ENCODE data around the gene CALN1. TPM values are rescaled to one million over a fixed set of nuclear protein-coding genes. Genes with fewer than 3 reads are reported as not detected.

Gene CALN1
- total and polyA plus RNA-seq, 2 of the 8 experiments (the other 6 are each of a cell fraction or from before 2014, with no cell fraction given) = 6.4 to 15.2 TPM

DNA sequence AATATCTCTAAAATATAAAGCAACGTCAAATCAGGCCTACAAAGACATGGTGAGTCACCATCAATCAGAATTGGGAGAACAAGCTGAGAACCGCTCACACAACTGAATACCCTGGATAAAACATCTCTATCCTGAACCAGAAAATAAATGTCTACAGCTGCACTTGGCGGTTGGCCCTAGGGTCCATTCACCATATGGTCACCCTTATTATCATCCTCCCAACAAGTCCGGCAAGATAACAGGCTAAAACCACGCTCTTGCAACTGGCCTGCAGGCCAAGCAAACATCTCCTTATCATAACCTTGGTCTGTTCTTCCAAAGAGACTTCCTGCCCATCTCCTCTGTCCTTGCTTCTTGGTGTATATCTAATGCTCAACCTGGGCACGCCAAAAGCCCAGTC, 310.7 kb downstream of the CALN1 start:
- H2AK5ac ChIP-seq (ENCODE audit: low read depth, low read length) = no peak overlapping the region
- H3K4me2 ChIP-seq (ENCODE audit: insufficient read depth in 1 of 2, low read depth in 2 of 2, low read length in 2 of 2) = no peak overlapping the region
- ChIA-PET CTCF (ENCODE audit: partially characterized antibody) (interaction anchor here (1.0 to 1.5 kb wide), 2 partner anchors 176 to 232 kb away, joined by 3 to 4 read pairs; no protein-coding TSS in a partner anchor), POLR2A (ENCODE audit: partially characterized antibody) (no interaction called here)
- no peaks in the 10 kb centered on the region for H3K79me1 ChIP-seq (ENCODE audit: low read depth, low read length)
- H3K27ac ChIP-seq (ENCODE audit: low read depth, low read length) = no peak overlapping the region
- no peak overlapping the region for H3K23ac ChIP-seq (ENCODE audit: insufficient read length)
- WGBS, 2 experiments (ENCODE audit: extremely low coverage in 1 of 2, insufficient coverage in 1 of 2, insufficient read length in 1 of 2, insufficient replicate concordance in 2 of 2, low coverage in 1 of 2, low lambda C conversion rate in 2 of 2, missing lambda C conversion rate in 1 of 2) = 87% methylated on average over 6 of the region's 6 CpGs; no CpG with 5 or more reads in 1 of the 2 experiments
- H3K79me2 ChIP-seq (ENCODE audit: control insufficient read depth in 1 of 2, insufficient read depth in 2 of 2, low read length in 2 of 2) = no peaks in the 10 kb centered on the region
- no peak overlapping the region for H3K14ac ChIP-seq (ENCODE audit: insufficient read length)
- FAIRE-seq (no peak), DNase-seq (ENCODE audit: low read depth in 1 of 2, low spot score in 2 of 2) (no peak)
- no peaks in the 10 kb centered on the region for H3K27me3 ChIP-seq (replicated peaks in 1 of 4; ENCODE audit: control insufficient read depth in 3 of 4, extremely low read depth in 1 of 4, insufficient read depth in 3 of 4, low read length in 3 of 4)
- no peak overlapping the region for H2BK120ac ChIP-seq (replicated peaks; ENCODE audit: low read depth, low read length)
- TF ChIP-seq POLR2A (IDR thresholded peaks at IDR 0.05; ENCODE audit: control extremely low read depth in 1 of 2, low read depth in 2 of 2, low read length in 2 of 2) (no peak), BACH1 (IDR thresholded peaks at IDR 0.05; ENCODE audit: low read length) (no peak)
- H3K18ac ChIP-seq (ENCODE audit: extremely low read depth, low read length) = no peak overlapping the region
- no peak overlapping the region for H3K4me3 ChIP-seq (ENCODE audit: extremely low read depth in 1 of 4, insufficient read depth in 2 of 4, low read depth in 3 of 4, low read length in 4 of 4)
- no peak overlapping the region for H2BK15ac ChIP-seq (ENCODE audit: low read length)
- H3K9me3 ChIP-seq (ENCODE audit: insufficient read depth in 2 of 2, low read depth in 1 of 2, low read length in 1 of 2) = no peaks in the 10 kb centered on the region
- H2BK20ac ChIP-seq (ENCODE audit: low read length) = no peak overlapping the region
- H3K23me2 ChIP-seq (ENCODE audit: low read depth, low read length) = no peaks in the 10 kb centered on the region
- no peak overlapping the region for H3K9ac ChIP-seq (replicated peaks in 1 of 4; ENCODE audit: extremely low read depth in 1 of 4, low read depth in 3 of 4, low read length in 3 of 4)
- H4K8ac ChIP-seq (ENCODE audit: extremely low read depth, insufficient read depth, low read length) = no peak overlapping the region
- H3K56ac ChIP-seq (replicated peaks; ENCODE audit: insufficient read length, low read depth, low read length) = no peak overlapping the region
- no peak overlapping the region for H2BK12ac ChIP-seq (ENCODE audit: low read depth, low read length)
- no peak overlapping the region for H2AFZ ChIP-seq (ENCODE audit: low read length)
- H3K4me1 ChIP-seq (replicated peaks in 1 of 4; ENCODE audit: control insufficient read depth in 3 of 4, insufficient read depth in 4 of 4, low read length in 3 of 4) = no peaks in the 10 kb centered on the region
- no peak overlapping the region for H4K91ac ChIP-seq (replicated peaks; ENCODE audit: insufficient read length, low read length)
- H4K5ac ChIP-seq (ENCODE audit: insufficient read length, low read depth, low read length) = no peak overlapping the region
- H3K4ac ChIP-seq (replicated peaks; ENCODE audit: insufficient read length, low read depth, low read length) = no peak overlapping the region
- H4K20me1 ChIP-seq (replicated peaks in 1 of 2; ENCODE audit: control insufficient read depth in 1 of 2, insufficient read depth in 2 of 2, low read length in 2 of 2) = no peaks in the 10 kb centered on the region
- no peaks in the 10 kb centered on the region; a peak in 1 of 8 replicates for H3K36me3 ChIP-seq (ENCODE audit: control insufficient read depth in 2 of 4, insufficient read depth in 4 of 4, low read length in 3 of 4)
- H2BK5ac ChIP-seq (ENCODE audit: low read depth, low read length) = no peak overlapping the region

Measured in H1 (cell line).